Transverse colon (tissue), 3 donors: ENCODE measurements around the gene KIF1B.

Experiments used
- CTCF ChIP-seq, 5 experiments: fragments of 200-600 bp in 3 of 5; fragments of 450-650 bp in 2 of 5; sonication (generic) in 3 of 5; IDR thresholded peaks; 1 replicate in 2 of 5; 2 replicates in 3 of 5; pipeline ENCODE4 v1.5.1; 2016 to 2017; ENCODE audit warnings: antibody characterized with exemption in 5 of 5, inconsistent platforms in 3 of 5, mild to moderate bottlenecking in 2 of 5, moderate library complexity in 1 of 5
- POLR2A ChIP-seq: fragments of 450-650 bp; IDR thresholded peaks from one replicate; pipeline ENCODE4 v1.6.1; 2016; ENCODE audit warnings: antibody characterized with exemption, mild to moderate bottlenecking, moderate library complexity

GRCh38 chr1:10428984-10429383 is 218.6 kb downstream of the KIF1B start:
- TF ChIP-seq CTCF (IDR thresholded peaks at IDR 0.05) = no peak
- TF ChIP-seq POLR2A = no peak
